NCI-H187 treated with DMSO at 0.1 percent for 48 hours (cell line): ENCODE measurements around the gene SLC25A51.
"Not testable (repeated sequence)": the region's sequence is repeated elsewhere in the genome, so short reads cannot be mapped to it uniquely, and the experiment has no call there.

Source experiments
- DNase-seq: peaks from one replicate; lab custom pipeline; 2025; lab: John Stamatoyannopoulos, UW

Gene SLC25A51

GRCh38 chr9:37920471-37921167 lies 16.7 kb upstream of the SLC25A51 start:
- DNase-seq, result no peak

- DNase-seq, result no peak
These were observed 16.0 kb upstream of the SLC25A51 start for GRCh38 chr9:37919956-37920335.

- DNase-seq, result no peak
These were observed 15.5 kb upstream of the SLC25A51 start for GRCh38 chr9:37919246-37919955.

GRCh38 chr9:37918665-37919170 lies 14.8 kb upstream of the SLC25A51 start:
- DNase-seq, result no peak

GRCh38 chr9:37917801-37918664 lies 14.1 kb upstream of the SLC25A51 start:
- DNase-seq, result no peak

GRCh38 chr9:37917313-37917731 lies 13.4 kb upstream of the SLC25A51 start:
- no peak for DNase-seq

GRCh38 chr9:37916471-37917312 lies 12.8 kb upstream of the SLC25A51 start:
- no peak for DNase-seq

GRCh38 chr9:37915911-37916470 lies 12.1 kb upstream of the SLC25A51 start:
- DNase-seq, result no peak

GRCh38 chr9:37914701-37915358 lies 10.9 kb upstream of the SLC25A51 start:
- no peak for DNase-seq

- DNase-seq, result no peak
These were observed 10.2 kb upstream of the SLC25A51 start for GRCh38 chr9:37914154-37914551.

GRCh38 chr9:37913480-37914153 lies 9.7 kb upstream of the SLC25A51 start:
- DNase-seq, result no peak

- no peak for DNase-seq
These were observed 7.3 kb upstream of the SLC25A51 start for GRCh38 chr9:37911271-37911681.

- no peak for DNase-seq
These were observed 6.3 kb upstream of the SLC25A51 start for GRCh38 chr9:37910271-37910670.

GRCh38 chr9:37909836-37910235 lies 5.9 kb upstream of the SLC25A51 start:
- not testable (repeated sequence) for DNase-seq

GRCh38 chr9:37909326-37909725 lies 5.4 kb upstream of the SLC25A51 start:
- no peak for DNase-seq

- no peak for DNase-seq
These were observed 4.8 kb upstream of the SLC25A51 start for GRCh38 chr9:37908698-37909186.

- DNase-seq, result no peak
These were observed 4.4 kb upstream of the SLC25A51 start for GRCh38 chr9:37908283-37908682.

GRCh38 chr9:37906312-37907239 lies 2.6 kb upstream of the SLC25A51 start:
- DNase-seq, result no peak

- no peak for DNase-seq
These were observed 1.8 kb upstream of the SLC25A51 start for GRCh38 chr9:37905776-37906175.
